ENCODE results near the gene ADRB2.

The ADRB2 gene

GRCh38 chr5:148860599-148860998, 34.2 kb downstream of the ADRB2 start:
- H3K27ac ChIP-seq: no peak overlapping the region
- H3K4me3 ChIP-seq: no peak overlapping the region
- DNase-seq (ENCODE audit: low spot score): no peak
- TF ChIP-seq CTCF (IDR thresholded peaks at IDR 0.05): no peak

- no peak for TF ChIP-seq CTCF (IDR thresholded peaks at IDR 0.05)
- Histone ChIP-seq H3K4me3 (no peak overlapping the region), H3K27ac (no peak overlapping the region)
- no peak for DNase-seq (ENCODE audit: low spot score)
Observed at GRCh38 chr5:148861088-148861487, 34.7 kb downstream of the ADRB2 start.

DNA sequence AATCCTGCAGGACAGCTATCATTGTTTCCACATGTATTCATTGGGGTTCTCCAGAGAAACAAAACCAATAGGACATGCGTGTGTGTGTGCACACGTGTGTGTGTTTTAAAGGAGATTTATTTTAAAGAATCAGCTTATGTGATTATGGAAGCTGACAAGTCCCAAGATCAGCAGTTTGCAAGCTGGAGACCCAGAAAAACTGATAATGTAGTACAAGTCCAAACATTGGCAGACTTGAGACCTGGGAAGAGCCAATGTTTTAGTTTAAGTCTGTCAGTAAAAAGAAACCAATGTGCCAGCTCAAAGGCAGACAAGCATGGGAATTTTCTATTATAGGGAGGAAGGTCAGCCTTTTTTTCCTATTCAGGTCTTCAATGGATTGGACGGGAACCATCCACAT, 35.3 kb downstream of the ADRB2 start:
- no peak overlapping the region for H3K27ac ChIP-seq
- DNase-seq (ENCODE audit: low spot score): no peak
- no peak overlapping the region for H3K4me3 ChIP-seq
- no peak for TF ChIP-seq CTCF (IDR thresholded peaks at IDR 0.05)

DNA sequence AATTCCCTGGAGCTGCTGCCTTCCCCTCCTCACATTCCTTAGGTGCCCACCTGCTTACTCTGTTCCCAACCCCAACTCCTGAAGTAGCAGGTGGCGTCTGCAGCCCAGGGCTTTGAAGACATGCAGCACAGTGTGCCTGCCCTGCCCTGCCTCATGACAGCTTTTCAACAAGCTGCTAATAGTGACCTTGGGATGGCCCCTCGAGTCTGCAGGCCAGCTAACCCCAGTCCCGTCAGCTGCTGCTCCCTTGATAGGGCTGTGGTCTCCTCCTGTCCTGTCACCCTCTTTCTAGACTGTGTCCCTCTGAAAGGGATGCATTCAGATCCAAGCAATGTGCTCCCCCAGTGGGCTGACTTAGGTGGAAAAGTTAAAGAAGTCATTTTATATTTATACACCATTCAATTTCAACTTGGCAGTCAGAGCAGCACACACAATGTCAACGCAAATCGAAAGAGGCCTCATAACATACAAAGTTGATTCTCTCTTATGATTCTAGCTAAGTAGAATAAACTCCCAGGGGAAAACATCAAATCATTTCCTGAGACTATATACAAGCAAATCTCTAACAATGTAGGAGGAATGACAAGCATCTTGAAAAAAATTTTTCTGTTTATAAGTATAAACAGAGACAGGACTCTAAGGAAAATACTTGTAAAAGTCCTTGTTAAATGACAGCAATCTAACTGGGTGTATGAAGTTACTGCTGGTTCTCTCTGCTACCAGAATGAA, 37.9 kb downstream of the ADRB2 start:
- Histone ChIP-seq H3K27ac (no peak overlapping the region), H3K4me3 (no peak overlapping the region)
- TF ChIP-seq CTCF (IDR thresholded peaks at IDR 0.05): no peak
- DNase-seq (ENCODE audit: low spot score): no peak

GRCh38 chr5:148866024-148866423, 39.6 kb downstream of the ADRB2 start:
- Histone ChIP-seq H3K27ac (no peak overlapping the region), H3K4me3 (no peak overlapping the region)
- TF ChIP-seq CTCF (IDR thresholded peaks at IDR 0.05): no peak
- DNase-seq (ENCODE audit: low spot score): no peak

DNA sequence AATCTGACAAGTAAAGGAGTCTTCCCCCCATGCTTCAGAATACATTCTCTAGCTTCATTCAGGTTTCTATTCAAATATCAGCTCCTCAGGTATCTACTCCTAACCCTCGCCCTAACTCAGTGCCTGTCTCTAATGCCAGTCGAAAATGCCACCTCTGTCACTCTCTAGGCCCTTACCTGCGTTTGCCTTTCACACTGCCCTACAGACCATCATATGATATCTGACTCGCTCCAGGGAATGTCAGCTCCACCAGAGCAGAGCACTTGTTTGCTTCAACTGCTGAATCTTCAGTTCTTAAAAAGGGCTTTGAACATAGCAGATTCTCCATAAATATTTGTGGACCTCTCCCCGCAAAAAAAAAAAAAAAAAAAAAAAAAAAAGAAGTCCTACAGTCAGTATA, 46.7 kb downstream of the ADRB2 start:
- H3K4me3 ChIP-seq: no peak overlapping the region
- no peak overlapping the region for H3K27ac ChIP-seq
- DNase-seq (ENCODE audit: low spot score): no peak
- TF ChIP-seq CTCF (IDR thresholded peaks at IDR 0.05): no peak

DNA sequence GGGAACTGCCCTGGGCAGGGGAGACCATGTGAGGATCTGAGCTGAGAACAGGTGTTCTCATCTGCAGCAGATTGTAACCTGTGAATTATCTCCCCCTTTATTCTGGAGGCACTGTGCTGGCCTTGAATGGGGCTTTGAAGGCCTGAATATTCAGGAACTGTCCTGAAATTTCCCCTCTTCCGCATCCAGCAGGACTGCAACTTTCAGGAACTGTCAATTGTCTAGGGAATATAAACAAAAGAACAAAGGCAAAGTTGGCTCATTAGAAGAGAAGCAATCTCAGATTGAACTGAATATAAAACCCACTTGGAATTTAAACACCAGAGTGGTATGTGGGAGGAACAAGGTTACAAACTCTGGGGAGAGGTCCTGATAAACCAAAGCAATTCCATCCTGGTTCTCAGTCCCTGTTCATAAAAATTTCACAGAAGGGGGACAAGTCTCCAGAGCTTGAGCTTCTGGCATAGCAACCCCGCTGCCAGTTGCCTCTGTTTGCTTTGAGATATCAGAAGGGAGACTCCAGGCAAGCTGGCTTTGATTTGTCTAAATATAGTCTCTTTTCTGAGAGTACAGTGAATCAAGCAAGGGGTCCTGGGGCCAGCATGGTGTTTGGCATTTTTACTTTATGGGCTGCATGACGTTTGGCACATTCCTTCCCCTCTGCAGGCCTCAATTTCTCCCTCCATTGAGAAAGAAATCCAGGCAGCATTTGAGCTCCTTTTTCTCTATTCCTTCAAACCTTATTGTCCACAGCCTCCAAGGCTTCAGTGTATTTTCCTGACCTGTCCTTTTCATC, 47.5 kb downstream of the ADRB2 start:
- H3K27ac ChIP-seq: no peak overlapping the region
- no peak for TF ChIP-seq CTCF (IDR thresholded peaks at IDR 0.05)
- no peak for DNase-seq (ENCODE audit: low spot score)

More for the DNA sequence above, 47.5 kb downstream of the ADRB2 start:
- H3K4me3 ChIP-seq: no peak overlapping the region

All from coronary artery (tissue), 2 donors.